ENCODE data around the gene PTPN4.

PTPN4 gene

DNA sequence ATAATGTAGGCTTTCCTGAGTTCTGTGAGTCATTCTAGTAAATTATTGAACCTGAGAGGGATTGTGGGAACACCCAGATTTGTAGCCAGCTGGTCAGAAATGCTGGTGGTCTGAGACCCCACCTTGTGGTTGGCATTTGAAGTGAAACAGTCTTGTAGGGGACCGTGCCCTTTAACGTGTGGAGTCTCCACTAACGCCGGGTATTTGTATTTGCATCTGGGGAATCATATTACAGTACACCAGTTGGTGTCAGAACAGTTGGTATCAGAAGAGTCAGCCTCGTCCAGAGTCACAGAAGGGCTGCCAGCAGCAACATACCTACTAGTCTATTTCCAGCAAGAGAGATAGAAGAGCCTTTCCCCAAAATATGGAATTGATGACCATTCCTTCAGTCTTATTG, 38.3 kb upstream of the PTPN4 start:
- TF ChIP-seq, protein P1, sequence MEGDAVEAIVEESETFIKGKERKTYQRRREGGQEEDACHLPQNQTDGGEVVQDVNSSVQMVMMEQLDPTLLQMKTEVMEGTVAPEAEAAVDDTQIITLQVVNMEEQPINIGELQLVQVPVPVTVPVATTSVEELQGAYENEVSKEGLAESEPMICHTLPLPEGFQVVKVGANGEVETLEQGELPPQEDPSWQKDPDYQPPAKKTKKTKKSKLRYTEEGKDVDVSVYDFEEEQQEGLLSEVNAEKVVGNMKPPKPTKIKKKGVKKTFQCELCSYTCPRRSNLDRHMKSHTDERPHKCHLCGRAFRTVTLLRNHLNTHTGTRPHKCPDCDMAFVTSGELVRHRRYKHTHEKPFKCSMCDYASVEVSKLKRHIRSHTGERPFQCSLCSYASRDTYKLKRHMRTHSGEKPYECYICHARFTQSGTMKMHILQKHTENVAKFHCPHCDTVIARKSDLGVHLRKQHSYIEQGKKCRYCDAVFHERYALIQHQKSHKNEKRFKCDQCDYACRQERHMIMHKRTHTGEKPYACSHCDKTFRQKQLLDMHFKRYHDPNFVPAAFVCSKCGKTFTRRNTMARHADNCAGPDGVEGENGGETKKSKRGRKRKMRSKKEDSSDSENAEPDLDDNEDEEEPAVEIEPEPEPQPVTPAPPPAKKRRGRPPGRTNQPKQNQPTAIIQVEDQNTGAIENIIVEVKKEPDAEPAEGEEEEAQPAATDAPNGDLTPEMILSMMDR (IDR thresholded peaks at IDR 0.05): no peak

GRCh38 chr2:119721904-119722303, 37.8 kb upstream of the PTPN4 start:
- Histone ChIP-seq H3K36me3 (no peaks in the 10 kb centered on the region), H3K27ac (no peak overlapping the region), H3K4me3 (no peak overlapping the region), H3K9me3 (no peaks in the 10 kb centered on the region), H3K27me3 (no peaks in the 10 kb centered on the region), H3K4me1 (no peaks in the 10 kb centered on the region)
- DNase-seq: no peak
- intact Hi-C loops (cut with DNase I; ENCODE audit: low total_unique reads): no loop called here
- TF ChIP-seq, protein P1 (IDR thresholded peaks at IDR 0.05): no peak

More for the DNA sequence above, 38.3 kb upstream of the PTPN4 start:
- Histone ChIP-seq H3K36me3 (no peaks in the 10 kb centered on the region), H3K27me3 (no peaks in the 10 kb centered on the region), H3K4me3 (no peak overlapping the region), H3K4me1 (no peaks in the 10 kb centered on the region), H3K27ac (no peak overlapping the region), H3K9me3 (no peaks in the 10 kb centered on the region)
- no peak for DNase-seq
- intact Hi-C loops (cut with DNase I; ENCODE audit: low total_unique reads): no loop called here

- TF ChIP-seq, protein P1 (IDR thresholded peaks at IDR 0.05): no peak
- intact Hi-C loops (cut with DNase I; ENCODE audit: low total_unique reads): no loop called here
- Histone ChIP-seq H3K27ac (no peak overlapping the region), H3K36me3 (no peaks in the 10 kb centered on the region), H3K4me3 (no peak overlapping the region), H3K4me1 (no peaks in the 10 kb centered on the region), H3K27me3 (no peaks in the 10 kb centered on the region), H3K9me3 (no peaks in the 10 kb centered on the region)
- DNase-seq: no peak
Measured at GRCh38 chr2:119723186-119723585, 36.5 kb upstream of the PTPN4 start.

GRCh38 chr2:119723784-119724467, 35.8 kb upstream of the PTPN4 start:
- TF ChIP-seq, protein P1 (IDR thresholded peaks at IDR 0.05): no peak
- Histone ChIP-seq H3K36me3 (no peaks in the 10 kb centered on the region), H3K9me3 (no peaks in the 10 kb centered on the region), H3K27ac (no peak overlapping the region), H3K4me1 (no peaks in the 10 kb centered on the region), H3K4me3 (no peak overlapping the region), H3K27me3 (no peaks in the 10 kb centered on the region)
- intact Hi-C loops (cut with DNase I; ENCODE audit: low total_unique reads): no loop called here
- no peak for DNase-seq

GRCh38 chr2:119724656-119725485, 34.9 kb upstream of the PTPN4 start:
- no peak for DNase-seq
- H3K36me3 ChIP-seq: no peaks in the 10 kb centered on the region
- no peak overlapping the region for H3K27ac ChIP-seq
- no peaks in the 10 kb centered on the region for H3K27me3 ChIP-seq
- intact Hi-C loops (cut with DNase I; ENCODE audit: low total_unique reads): no loop called here
- H3K9me3 ChIP-seq: no peaks in the 10 kb centered on the region
- TF ChIP-seq, protein P1 (IDR thresholded peaks at IDR 0.05): no peak
- H3K4me1 ChIP-seq: no peaks in the 10 kb centered on the region
- no peak overlapping the region for H3K4me3 ChIP-seq
